ENCODE measurements around the gene LCE1E. TPM values are rescaled to one million over a fixed set of nuclear protein-coding genes. Genes with fewer than 3 reads are reported as not detected.

Gene LCE1E
- total and polyA plus RNA-seq, 10 of the 15 experiments (the other 5 are each of a cell fraction or from before 2014, with no cell fraction given) = 0.33 to 8.2 (median 1.3) TPM; not detected in 1

DNA sequence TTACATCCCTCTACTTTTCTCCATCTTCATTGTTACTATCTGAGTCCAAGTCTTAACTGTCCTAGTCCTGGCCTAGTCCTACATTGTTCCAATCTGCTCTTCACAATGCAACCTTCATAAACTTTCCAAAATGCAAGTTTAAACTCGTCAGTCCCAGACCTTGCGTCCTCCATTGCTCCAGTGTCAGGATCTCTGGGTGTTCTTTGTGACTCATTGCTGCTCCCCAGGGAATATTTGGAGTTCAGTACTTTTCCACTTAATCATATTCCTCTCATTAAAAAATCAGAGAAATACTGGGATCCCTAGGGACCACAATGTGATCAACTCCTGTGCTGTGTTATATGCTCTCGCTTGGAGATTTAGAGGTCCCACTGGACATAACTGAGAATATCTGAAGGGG is 46.2 kb upstream of the LCE1E start (continued):
- TF ChIP-seq, protein P1, sequence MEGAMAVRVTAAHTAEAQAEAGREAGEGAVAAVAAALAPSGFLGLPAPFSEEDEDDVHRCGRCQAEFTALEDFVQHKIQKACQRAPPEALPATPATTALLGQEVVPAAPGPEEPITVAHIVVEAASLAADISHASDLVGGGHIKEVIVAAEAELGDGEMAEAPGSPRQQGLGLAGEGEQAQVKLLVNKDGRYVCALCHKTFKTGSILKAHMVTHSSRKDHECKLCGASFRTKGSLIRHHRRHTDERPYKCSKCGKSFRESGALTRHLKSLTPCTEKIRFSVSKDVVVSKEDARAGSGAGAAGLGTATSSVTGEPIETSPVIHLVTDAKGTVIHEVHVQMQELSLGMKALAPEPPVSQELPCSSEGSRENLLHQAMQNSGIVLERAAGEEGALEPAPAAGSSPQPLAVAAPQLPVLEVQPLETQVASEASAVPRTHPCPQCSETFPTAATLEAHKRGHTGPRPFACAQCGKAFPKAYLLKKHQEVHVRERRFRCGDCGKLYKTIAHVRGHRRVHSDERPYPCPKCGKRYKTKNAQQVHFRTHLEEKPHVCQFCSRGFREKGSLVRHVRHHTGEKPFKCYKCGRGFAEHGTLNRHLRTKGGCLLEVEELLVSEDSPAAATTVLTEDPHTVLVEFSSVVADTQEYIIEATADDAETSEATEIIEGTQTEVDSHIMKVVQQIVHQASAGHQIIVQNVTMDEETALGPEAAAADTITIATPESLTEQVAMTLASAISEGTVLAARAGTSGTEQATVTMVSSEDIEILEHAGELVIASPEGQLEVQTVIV (IDR thresholded peaks at IDR 0.05; ENCODE audit: borderline replicate concordance, partially characterized antibody) = no peak
- TF ChIP-seq NR2C1 (IDR thresholded peaks at IDR 0.05) = no peak
- no peak for TF ChIP-seq TCF12 (IDR thresholded peaks at IDR 0.05; ENCODE audit: low read depth, low read length)
- TF ChIP-seq BACH1 (IDR thresholded peaks at IDR 0.05; ENCODE audit: borderline replicate concordance) = no peak

DNA sequence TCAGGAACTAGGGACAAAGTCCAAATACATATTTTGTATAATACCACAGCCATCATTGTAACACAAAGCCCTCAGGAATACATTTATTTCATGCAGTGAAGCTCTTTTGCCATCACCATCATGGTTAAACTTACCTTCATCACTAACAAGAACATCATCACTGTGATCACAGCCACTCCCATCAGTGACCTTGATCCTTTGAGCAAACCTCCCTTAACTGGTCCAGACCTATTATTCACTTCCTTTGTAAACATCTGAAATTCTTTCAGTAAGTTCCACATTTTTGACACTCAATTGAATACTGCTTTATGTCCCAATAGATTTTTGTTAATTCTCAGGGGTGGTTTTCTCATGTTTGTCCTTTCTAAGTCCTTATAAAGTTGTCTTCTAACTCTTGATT is 44.4 kb upstream of the LCE1E start:
- BruUV-seq (replicated peaks) = no TSS peak
- ATAC-seq = no peak
- intact Hi-C loops (cut with micrococcal nuclease; ENCODE audit: unreplicated experiment) (no loop called here), in situ Hi-C loops (cut with MboI) (no loop called here)
- H3K27ac ChIP-seq (ENCODE audit: control insufficient read depth, insufficient read depth) = no peak overlapping the region
- H3K9ac ChIP-seq (ENCODE audit: control insufficient read depth, insufficient read depth, low read length) = no peak overlapping the region
- POLR2A ChIA-PET = no interaction called here
- SMC1A ChIA-PET (ENCODE audit: uncharacterized antibody, unreplicated experiment) = no interaction called here
- CTCF ChIA-PET = interaction anchor here (1.3 kb wide), 1 partner anchor 24 kb away, joined by 3 read pairs; no protein-coding TSS in a partner anchor
- no peak overlapping the region for H2AFZ ChIP-seq (ENCODE audit: control insufficient read depth, low read depth, low read length)
- no peak overlapping the region for H3K4me2 ChIP-seq (ENCODE audit: control insufficient read depth, insufficient read depth)
- no peaks in the 10 kb centered on the region for H3K9me3 ChIP-seq (replicated peaks; ENCODE audit: control insufficient read depth, insufficient read depth, low read length)
- no peak for FAIRE-seq
- no peak for DNase-seq (ENCODE audit: low read depth, low spot score)
- no peaks in the 10 kb centered on the region; a peak in 1 of 4 replicates for H3K27me3 ChIP-seq (replicated peaks in 1 of 2; ENCODE audit: control insufficient read depth in 2 of 2, insufficient read depth in 2 of 2, low read length in 1 of 2)
- H4K20me1 ChIP-seq (ENCODE audit: control insufficient read depth, insufficient read depth) = no peaks in the 10 kb centered on the region
- no peak overlapping the region for H3K4me3 ChIP-seq
- RAD21 ChIA-PET (ENCODE audit: unreplicated experiment) = no interaction called here
- H3K36me3 ChIP-seq (ENCODE audit: control insufficient read depth in 2 of 2, insufficient read depth in 2 of 2, low read length in 1 of 2) = no peaks in the 10 kb centered on the region
- no peak for TF ChIP-seq RB1 (IDR thresholded peaks at IDR 0.05; ENCODE audit: borderline replicate concordance)
- TF ChIP-seq POLR2AphosphoS5 (IDR thresholded peaks at IDR 0.05; ENCODE audit: low read length) = no peak
- no peak for TF ChIP-seq LARP7 (IDR thresholded peaks at IDR 0.05)
- TF ChIP-seq, protein P2, sequence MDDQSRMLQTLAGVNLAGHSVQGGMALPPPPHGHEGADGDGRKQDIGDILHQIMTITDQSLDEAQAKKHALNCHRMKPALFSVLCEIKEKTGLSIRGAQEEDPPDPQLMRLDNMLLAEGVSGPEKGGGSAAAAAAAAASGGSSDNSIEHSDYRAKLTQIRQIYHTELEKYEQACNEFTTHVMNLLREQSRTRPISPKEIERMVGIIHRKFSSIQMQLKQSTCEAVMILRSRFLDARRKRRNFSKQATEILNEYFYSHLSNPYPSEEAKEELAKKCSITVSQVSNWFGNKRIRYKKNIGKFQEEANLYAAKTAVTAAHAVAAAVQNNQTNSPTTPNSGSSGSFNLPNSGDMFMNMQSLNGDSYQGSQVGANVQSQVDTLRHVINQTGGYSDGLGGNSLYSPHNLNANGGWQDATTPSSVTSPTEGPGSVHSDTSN (IDR thresholded peaks at IDR 0.05; ENCODE audit: insufficient replicate concordance, low read depth, low read length) = no peak
- no peak for TF ChIP-seq TAF1 (IDR thresholded peaks at IDR 0.05; ENCODE audit: borderline replicate concordance, low read depth, low read length)
- no peak for TF ChIP-seq ZBED1 (IDR thresholded peaks at IDR 0.05; ENCODE audit: borderline replicate concordance)
- no peaks in the 10 kb centered on the region for H3K79me2 ChIP-seq (ENCODE audit: control insufficient read depth, insufficient read depth, low read length)
- H3K4me1 ChIP-seq (ENCODE audit: control insufficient read depth, insufficient read depth, low read length) = no peaks in the 10 kb centered on the region
